GM12878 (cell line): ENCODE results near the gene DAZAP1.

Experiments used
- MXI1 ChIP-seq: fragments of 150-350 bp; IDR thresholded peaks from 2 replicates; pipeline ENCODE4 v1.6.1; 2011; ENCODE audit warnings: low read depth, mild to moderate bottlenecking, inconsistent platforms, low read length, improper control_type of control experiment
- POLR2A ChIP-seq: IDR thresholded peaks from 2 replicates; pipeline ENCODE4 v1.6.1; 2011; ENCODE audit warnings: low read depth, mild to moderate bottlenecking, low read length

GRCh38 chr19:1362387-1363257 lies 44.8 kb upstream of the DAZAP1 start:
- TF ChIP-seq MXI1 (no peak), POLR2A (no peak)
